T follicular helper cell (primary cell): Measurements from ENCODE around the gene RGS5.

Source experiments
- DNase-seq: peaks from one replicate; pipeline ENCODE4 v3.0.0-alpha.2; 2020; ENCODE audit warnings: low read depth

RGS5 gene

DNA sequence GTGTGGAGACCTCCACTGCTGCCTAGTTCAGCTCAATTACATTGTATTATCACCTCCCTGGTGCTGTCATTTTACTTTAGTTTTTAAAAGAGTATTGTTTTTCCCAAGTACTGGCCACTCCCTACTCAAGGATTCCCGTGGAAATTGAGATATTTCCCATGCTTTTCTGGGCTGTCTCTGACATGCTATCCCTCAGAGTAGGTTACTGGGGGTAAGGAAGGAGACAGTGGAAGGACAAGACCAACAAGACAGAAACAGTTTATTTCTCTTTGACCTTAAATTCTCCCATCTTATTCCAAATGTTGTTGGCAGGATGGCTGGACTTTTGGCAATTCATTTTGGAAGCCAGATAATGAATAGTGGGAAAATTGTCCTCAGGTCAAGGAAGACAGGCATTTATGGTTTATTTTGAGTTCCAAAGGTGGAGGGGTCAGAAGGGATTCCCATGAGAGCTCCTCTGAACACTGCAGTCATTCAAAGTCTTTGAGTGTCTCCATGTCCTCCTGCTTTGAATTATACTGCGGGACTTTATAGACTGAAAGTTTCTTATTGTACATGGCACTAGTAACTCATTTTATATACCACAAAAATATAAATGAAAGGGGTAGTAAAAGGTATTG lies 20.3 kb downstream of the RGS5 start:
- no peak for DNase-seq

DNA sequence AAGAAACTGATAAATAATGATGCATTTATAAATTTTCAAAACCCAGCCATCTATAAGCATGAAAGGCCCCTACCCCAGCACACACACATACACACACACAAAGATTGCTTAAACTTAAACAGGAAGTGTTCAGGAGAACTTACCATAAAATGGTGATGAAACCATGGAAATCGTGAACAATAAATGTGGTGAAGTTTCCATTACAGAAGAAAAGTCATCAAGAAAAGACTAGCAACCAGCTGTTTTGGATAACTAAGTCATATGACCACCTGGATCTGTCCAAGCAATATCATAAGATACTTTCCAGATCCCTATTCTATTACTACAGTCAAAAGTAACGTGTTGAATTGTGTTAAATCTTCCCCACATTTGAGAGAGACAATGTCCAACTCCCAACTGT lies 24.1 kb downstream of the RGS5 start:
- no peak for DNase-seq

- no peak for DNase-seq
These were observed 25.9 kb downstream of the RGS5 start for GRCh38 chr1:163176797-163177196.

- peak; percentile 12 for DNase-seq
These were observed 27.9 kb downstream of the RGS5 start for GRCh38 chr1:163174524-163175437.

GRCh38 chr1:163173121-163173520 lies 29.6 kb downstream of the RGS5 start:
- no peak for DNase-seq

DNA sequence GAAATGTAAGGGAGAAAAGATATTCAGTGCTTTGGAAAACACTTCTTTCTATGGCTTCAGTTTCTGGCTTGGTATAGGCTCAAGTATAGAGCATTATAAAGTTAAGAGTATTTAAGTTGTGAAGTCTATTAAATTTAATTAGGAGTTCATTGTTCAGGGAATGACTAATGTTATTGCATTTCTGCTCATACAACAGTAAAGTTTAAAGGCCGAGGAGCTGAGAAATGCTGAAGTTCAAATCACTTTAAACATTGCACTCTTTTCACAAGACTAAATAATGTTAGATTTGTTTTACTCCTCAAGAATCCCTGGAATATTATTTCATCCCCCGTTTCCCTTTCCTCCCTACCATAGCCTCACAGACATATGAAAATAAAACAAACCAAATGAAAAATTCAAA lies 30.1 kb downstream of the RGS5 start:
- DNase-seq: no peak

DNA sequence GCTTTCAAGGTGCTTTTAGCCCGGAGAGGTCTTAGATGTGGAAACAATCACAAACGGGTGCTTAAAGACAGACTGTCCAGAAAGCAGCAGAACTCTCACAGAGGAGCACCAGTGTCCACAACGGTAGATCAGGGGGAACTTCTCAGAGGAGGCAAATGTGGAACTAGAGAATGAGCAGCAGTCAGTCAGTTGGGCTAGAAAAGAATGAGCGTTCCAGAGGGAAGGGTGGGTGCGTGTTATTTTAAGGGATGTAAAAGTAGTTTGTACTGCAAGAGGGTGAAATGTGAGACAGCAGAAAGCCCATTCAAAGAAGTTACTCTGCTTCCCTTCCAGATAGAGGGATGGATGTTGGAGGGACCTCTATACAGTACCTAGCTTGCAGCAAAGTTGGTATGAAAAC lies 30.9 kb downstream of the RGS5 start:
- DNase-seq: no peak

DNA sequence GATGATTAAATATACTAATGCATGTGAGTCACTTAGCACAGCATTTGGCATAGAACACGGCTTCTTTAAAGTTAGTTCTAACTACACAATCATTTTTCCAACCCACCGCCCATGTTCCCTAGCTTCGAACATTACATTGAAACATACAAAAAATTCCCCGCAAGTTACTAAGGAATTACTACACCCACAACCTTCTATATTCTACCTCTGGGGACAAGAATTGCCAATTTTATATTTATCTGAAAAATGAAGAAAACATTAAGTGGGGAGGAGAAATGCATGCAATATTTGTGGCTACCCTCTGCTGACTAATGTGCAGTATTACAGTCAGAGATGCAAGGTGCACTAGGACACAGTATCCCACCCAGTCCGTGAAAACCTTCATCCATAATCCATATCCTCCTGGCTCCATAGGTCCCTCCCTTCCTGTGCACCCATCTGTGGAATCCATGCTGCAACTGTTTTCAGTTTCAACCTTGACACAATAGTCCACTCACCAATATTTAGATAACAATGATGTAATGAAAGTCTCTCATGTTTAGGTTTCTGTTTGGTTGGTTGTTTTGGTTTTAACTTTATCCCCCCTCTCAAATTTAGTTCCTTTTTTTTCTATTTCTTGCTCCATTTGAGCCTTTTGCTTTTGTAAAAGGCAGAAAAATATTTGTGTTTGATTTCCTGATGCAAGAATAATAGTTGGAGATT lies 31.6 kb downstream of the RGS5 start:
- DNase-seq: no peak

- no peak for DNase-seq
These were observed 32.4 kb downstream of the RGS5 start for GRCh38 chr1:163170331-163170730.

DNA sequence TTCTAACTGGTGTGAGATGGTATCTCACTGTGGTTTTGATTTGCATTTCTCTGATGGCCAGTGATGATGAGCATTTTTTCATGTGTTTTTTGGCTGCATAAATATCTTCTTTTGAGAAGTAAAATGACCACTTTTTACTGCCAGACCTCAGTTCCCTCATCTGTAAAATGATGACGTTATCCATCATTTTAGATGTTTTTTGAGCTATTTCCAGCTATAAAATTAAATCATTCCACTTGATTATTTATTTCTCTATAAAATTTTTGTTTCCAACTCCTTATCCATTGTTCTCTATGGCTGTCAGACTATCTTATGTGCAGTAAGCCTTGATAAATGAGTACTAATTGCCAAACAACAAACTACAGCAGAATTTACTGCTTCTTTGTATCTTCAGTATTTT lies 33.2 kb downstream of the RGS5 start:
- no peak for DNase-seq

GRCh38 chr1:163168053-163168452 lies 34.7 kb downstream of the RGS5 start:
- DNase-seq: no peak

DNA sequence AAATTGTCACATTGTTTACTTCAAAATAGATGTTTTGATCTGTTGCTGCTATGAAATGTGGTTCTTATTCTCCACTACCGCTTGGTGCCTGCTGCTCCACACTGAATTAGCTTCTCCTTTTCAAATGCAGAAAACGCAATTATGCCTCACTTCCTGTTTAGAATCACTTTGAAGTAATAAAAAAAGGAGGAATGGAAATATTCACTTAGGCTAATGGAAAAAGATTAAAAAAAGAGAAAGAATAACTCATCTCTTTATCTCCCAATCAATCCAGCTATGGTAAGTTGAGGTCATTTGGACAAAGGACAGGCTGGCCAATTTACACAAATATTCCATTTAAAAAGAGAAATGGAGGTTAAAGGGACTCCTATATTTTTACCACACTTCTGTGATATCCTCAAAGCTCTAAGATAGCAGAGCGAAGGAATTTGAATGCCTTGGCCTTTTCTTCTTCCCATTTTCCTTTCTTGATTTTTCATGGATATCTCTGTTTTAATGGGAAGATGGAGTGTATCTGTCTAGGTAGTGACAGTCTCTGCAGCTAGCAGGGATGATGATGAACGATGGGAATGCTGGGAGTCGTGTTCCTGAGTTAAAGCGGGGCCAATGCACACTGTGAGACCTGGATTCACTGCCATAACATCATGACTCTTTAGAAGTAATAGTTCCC lies 35.7 kb downstream of the RGS5 start:
- no peak for DNase-seq

DNA sequence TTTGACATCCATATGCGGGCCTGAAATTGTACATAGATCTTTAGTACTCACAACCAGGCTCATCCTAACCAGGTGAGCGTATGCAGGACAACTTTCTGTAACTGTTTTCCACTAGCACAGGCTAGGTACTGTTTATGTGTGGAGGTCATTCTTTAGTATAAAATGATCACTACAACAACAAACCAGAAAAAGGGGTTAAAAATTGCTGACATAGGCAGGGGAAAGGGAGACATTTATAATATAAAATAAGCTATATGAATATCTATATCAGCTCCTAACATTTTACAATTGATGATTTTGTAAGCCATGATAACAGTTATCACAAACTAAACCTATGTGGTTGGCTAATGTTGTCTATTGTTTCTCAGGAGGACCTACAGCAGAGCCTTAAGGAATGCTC lies 37.6 kb downstream of the RGS5 start:
- no peak for DNase-seq

DNA sequence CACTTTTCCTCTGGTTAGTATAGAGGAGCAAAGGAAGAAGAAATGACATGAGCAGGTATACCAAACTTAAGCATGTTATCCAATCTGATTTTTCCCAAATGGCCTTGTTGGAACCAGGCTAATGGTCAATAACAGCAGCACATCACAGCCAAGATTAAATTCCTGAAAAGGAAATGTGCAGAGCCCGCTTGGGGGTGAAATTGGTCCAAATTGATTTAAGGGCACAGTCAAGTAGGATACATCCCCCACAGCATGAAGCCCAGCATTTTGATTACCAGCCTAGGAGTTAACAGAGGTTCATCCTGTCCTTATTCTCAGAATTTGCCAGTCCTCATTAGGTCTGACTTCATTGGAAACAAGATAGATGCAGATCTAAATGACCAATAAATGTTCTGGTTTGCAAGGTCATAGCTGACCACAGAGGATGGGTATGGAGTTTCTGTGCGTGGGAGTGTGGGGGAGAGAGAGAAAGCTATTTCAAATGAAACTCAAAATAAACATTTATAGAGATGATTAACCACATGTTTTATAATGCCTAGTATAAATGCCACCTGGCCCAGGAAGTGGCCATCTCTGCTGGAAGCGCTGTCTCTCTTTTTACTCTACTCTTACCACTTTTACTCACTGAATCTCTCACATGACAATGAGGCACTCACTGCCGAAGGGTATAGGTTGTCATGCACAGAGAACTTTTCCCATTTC lies 38.7 kb downstream of the RGS5 start:
- no peak for DNase-seq

DNA sequence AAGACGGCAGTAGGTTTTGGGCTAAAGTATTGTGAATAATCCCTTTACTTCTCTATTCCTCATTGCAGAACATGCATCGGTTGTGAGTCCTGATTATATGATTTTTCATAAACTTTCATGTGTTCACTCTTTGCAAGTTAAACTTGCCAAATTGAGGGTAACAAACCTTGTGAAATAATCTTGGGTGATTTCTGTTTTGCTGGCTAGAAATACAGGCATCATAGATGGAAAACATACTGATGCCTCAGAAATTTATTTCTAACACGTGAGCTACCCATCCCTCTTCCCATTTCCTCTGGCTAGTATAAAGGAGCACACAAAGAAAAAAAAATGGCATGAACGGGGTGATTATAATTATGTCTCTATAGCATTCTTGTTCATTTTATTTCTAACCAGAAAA lies 39.6 kb downstream of the RGS5 start:
- DNase-seq: no peak

DNA sequence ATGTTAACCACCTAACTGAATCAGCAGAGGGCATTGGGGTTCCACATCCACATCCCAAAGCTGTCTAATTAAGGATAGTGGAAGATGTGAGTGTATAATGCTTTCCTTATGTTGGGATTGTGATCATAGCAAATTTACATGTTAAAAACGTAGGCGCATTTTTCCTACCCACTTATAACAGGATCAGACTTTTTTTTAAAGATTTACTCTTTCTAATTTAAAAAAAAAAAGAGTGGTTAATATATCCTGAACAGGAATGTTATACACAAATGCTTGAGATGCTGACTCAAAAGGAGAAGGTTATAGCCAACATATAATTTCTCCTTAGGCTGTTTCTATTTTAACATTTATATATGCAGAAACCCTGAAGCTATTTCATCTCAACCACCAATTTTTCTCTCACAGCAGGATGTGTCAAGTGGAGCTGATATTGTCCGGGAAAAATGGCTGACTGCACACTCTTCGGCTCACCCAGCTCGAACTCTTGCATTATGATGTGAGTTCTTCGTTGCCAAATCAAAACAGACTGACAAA lies 40.3 kb downstream of the RGS5 start:
- no peak for DNase-seq

- no peak for DNase-seq
These were observed 40.9 kb downstream of the RGS5 start for GRCh38 chr1:163161841-163162240.

GRCh38 chr1:163161337-163161736 lies 41.4 kb downstream of the RGS5 start:
- no peak for DNase-seq

GRCh38 chr1:163155606-163156005 lies 47.1 kb downstream of the RGS5 start:
- DNase-seq: no peak

DNA sequence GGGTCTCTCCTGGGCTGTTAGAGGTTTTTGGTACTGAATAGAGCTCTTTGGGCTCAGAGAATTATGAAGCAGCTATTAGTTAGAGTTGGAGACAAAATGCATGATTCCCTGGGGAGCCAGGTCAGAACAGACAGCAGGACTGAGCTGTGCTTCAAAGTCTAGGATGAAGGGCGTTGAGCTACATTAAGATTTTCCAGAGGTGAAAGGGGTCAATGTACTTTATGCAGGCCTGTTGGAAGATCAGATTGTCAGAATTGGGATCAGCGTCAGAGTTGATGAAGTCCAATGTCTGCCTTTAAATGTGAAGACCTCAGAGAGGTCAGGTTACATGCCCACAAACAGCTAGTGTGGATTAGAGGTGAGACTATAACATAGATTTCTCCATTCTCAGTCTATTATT lies 53.8 kb downstream of the RGS5 start:
- no peak for DNase-seq

DNA sequence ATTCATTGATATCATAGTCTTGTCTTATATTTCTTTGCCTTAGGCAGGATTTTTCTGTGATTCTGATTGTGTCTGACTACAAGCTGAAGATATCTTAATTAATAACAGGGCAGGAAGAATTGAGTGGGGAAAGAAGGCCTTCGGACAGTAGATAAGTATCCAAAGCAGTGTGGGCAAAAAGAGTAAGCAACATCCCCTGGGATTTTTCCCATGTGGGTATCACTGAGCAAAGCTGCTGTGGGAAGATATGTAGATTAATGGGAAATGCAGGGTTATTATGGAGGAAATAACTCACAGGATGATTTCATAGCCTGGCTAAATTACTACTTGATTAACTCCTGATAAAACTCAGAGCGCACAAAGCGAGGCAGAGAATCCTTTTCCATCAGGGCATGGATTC lies 55.7 kb downstream of the RGS5 start:
- no peak for DNase-seq

GRCh38 chr1:163145435-163145834 lies 57.3 kb downstream of the RGS5 start:
- DNase-seq: no peak
